DMS79 (cell line): ENCODE measurements around the gene WDR43.
A peak's percentile ranks its signal among the peaks of the same experiment; 100 is the strongest.
"Not testable (repeated sequence)": the region's sequence is repeated elsewhere in the genome, so short reads cannot be mapped to it uniquely, and the experiment has no call there.

Experiments used
- DNase-seq: peaks from one replicate; lab custom pipeline; 2025; lab: John Stamatoyannopoulos, UW

The WDR43 gene

GRCh38 chr2:28970464-28971160 is 76.1 kb downstream of the WDR43 start:
- no peak for DNase-seq

DNA sequence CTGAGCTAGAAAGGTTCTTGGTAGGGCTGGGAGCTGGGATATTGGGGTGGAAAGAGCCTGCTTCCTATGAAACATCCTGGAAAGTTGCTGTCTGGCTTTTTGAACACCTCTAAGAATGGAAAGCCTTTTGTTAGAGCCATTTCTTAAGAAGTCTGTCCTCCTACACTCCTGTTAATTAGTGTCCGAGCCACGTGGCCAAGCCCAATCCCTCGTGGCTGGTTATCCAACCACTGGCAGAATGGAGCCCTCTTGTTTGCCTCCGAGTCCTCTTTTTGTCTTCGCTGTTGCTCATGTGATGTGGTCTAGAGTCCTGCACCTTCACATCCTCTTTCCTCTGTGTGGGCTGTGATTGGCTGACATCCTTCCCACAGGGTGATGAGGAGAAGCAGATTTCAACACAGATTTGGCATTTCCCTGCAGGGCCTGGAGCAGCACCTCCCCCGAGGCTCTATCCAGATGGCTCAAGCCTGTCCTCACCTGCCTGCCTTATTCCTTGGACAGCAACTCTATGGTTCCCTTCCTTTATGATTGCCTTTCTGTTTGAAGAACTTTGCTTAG is 78.4 kb downstream of the WDR43 start:
- no peak for DNase-seq

DNA sequence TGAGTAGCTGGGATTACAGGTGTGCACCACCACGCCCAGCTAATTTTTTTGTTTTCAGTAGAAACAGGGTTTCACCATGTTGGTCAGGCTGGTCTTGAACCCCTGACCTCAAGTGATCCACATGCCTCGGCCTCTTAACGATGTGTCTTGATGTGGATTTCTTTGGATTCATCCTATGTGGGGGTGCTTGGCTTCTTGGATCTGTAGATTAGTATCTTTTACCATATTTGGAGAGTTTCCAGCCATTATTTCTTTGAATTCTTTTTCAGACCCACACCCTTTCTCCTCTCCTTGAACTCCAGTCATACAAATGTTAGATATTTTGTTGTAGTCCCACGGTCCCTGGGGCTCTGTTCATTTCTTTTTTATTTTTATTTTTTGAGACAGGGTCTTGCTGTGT is 79.8 kb downstream of the WDR43 start:
- DNase-seq, result no peak

DNA sequence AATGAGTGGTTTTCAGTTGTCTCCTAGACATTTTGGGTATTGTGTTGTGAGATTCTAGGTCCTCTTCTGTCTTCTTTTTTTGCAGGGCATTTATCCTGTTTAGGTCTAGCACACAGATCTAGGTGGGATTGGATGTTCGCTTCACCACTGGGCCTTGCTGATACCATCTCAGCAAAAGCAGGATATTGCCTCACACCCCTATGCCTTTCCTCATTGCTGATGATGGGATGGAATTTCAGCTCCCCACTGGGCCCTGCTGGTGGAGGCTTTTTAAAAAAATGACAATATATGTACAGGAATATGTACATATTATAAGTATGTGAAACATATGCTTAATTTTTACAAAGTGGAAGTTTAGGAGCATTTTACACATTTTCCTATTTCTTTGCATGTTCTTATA is 81.2 kb downstream of the WDR43 start:
- DNase-seq, result no peak

DNA sequence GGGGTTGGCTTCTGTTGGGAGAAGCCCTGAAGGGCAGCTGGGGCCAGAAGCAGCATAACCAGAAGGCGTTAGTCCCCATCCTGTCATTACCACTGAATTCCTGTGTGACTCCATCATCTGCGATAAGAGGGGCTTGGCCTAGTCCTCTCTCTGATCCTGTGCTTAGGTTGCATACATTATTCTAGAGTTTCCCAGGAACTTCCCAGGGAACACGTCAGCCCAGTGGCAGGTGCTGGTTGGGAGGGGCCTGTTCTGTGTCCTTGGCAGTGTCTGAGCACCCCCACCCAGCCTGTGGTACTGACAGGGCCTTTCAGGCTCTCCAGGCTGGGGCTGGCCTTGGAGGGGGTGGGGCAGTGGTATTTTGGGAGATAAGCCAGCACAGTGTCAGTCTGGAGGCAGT is 82.1 kb downstream of the WDR43 start:
- no peak for DNase-seq

GRCh38 chr2:28977176-28977875 is 82.9 kb downstream of the WDR43 start:
- DNase-seq, result no peak

GRCh38 chr2:28978001-28978400 is 83.5 kb downstream of the WDR43 start:
- not testable (repeated sequence) for DNase-seq

- no peak for DNase-seq
These were observed 84.1 kb downstream of the WDR43 start for GRCh38 chr2:28978606-28979005.

DNA sequence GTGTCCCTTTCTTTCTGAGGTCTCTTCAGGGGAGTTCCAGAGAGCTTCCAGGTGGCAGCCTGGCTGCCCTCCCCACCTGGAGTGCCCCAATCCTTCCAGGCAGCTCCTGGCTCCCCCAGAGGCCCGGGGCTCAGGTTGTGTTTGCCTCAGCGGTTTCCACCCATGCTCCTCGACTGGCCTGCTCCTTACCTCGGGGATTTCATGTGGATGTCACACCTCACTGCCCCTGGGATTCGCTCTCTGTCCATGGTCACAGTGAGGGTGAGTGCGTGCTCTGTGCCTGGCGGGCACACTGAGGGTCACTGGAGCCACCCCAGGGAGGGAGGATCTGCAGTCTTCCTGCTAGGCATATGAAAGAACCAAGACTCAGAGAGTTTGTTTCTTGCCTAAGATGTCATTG is 84.6 kb downstream of the WDR43 start:
- no peak for DNase-seq

DNA sequence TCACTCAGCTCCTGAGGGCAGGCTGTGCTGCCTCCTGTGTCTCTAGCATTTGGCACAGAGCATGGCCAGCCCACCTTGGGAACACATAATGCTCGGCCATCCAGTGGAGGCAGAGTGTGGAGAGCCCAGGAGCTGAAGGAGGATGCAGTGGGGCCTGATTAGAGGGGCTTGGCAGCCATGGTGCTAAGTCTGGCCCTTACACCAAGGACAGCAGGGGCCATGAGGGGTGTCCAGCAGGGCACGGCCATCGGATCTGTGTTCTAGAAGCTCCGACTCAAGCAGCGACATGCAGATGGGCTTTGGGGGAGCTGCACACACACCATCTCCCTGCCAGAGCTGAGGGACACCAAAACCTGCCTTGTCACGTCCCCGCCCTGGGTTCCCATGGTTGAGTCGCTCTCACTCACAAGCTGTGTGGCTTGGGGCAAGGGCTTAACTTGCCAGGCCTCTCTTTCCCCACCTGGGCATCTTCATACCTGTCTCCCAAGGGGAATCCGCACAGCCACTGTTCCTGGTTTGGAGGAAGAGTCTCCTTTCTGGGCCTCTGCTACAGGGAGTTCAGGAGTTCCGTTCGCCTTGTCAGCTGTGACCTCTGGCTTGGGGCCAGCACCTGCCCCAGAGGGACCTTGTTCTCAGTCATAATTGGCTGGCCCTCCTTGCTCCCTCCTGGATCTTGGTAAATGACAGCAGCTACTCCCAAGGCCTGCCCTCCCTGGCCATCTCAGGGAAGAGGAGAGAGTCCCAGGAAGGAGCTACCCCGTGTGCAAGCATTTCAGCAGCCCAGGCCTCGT is 85.3 kb downstream of the WDR43 start:
- peak; percentile 25 for DNase-seq

DNA sequence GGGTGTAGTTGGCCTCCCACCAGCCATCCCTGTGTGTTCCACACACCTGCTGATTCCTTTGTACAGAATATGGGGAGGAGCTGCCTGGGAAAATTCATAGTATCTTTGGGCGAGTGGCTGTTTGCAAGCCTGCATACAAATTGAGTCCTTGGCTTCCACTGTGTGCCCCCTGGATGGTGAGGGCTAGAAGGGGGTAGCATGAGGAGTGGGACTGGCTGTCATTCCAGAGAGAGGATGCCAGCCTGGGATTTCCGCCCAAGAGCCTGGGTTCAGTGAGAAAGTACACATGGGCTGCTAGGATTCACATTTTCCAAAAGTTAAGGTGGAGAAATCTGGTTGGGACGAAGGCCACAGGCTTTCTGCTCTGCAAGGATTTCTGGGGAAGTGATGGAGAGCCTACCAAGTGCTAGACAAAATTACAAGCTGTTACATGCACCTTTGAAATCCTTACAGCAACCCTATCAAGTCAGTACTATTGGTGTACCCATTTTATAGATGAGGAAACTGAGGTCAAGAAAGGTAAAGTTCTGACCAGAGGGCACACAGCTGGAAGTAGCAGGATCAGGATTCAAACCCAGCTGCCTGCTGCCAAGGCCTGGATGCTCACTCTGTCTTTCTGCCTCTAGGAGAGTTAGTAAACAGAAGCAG is 86.0 kb downstream of the WDR43 start:
- DNase-seq, result no peak

- peak; percentile 27 for DNase-seq
These were observed 86.6 kb downstream of the WDR43 start, which contains the start of gene TOGARAM2 for GRCh38 chr2:28981016-28981441. TSS of gene TOGARAM2 (plus strand) at chr2:28981298. CDS start at chr2:28994835, 13,537 bp downstream.

DNA sequence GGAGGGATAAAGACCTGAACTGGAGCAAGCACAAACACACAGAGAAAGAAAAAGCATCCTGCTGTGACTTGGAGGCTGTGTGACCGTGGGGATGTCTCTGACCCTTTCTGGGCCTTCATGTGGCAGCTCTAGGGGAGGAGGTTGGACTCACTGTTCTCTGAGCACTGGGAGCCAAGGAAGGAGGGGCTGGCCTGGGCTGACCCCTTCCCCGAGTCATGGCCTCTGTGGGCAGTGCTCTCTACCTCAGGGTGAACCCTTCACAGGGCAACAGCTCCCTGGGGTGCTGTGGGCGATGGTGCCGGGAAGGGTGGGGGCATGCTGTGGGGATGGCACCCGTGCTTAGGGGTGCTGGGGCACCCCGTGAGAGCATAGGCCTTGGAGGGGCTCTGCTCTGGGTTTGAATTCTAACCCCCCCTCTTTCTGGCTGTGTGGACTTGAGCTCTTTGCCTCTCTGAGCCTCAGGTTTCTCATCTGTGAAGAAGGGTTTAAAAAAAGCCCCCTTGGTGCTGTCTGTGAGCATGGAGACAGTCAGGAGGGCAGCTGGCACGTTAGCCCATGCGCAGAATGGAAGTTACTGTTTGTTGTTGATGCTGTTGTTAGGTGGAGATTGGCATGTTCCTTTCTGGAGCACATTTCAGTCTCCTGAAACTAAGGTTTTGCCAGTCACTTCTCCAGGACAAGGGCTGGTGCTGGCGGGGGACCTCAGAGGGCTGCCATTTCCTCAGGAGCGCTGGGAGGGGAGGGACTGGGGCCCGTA is 87.3 kb downstream of the WDR43 start:
- no peak for DNase-seq

DNA sequence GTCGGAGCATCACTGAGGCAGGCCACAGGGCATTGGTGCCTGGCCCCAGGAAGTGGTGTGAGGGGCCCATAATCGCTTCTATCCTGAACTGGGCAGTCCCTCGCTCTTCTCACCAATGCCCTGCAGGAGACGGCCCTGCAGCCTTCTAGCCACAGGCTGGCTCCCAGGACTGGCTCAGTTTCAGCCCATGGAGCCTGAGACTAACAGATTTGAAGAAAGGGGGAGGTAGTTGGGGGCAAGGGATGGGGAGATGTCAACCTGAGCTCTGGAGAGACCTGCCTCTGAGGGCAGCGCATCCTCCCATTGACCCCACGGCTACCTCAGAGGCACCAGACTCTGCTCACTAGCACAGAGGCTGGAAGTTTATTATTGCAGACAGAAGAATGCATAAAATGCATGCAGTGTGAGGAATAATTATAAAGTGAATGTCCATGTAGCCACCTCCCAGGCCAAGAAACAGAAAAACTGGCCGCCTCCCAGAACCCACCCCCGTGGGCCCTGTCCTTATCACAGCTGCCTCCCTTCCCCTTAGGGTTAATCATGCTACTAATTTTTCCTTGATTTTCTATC is 88.0 kb downstream of the WDR43 start:
- DNase-seq, result no peak

DNA sequence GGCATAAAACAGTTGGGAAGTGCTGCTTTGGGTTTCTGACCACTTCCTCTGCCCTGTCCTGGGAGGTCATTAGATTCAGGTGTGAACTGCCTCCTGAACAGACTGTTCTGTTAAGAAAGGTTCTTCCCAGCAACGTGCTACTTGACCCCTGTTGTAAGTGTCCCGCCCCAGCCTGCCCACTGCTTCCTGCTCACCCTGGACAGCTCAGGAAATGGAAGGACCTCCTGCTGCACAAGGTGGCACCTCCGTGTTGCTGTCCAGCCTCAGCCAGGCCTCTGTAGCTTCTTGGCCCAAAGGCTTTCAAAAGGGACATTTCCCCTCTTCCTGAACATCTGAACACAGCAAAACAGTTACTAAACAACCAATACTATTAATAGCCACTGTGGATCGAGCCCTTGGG is 92.0 kb downstream of the WDR43 start:
- no peak for DNase-seq

DNA sequence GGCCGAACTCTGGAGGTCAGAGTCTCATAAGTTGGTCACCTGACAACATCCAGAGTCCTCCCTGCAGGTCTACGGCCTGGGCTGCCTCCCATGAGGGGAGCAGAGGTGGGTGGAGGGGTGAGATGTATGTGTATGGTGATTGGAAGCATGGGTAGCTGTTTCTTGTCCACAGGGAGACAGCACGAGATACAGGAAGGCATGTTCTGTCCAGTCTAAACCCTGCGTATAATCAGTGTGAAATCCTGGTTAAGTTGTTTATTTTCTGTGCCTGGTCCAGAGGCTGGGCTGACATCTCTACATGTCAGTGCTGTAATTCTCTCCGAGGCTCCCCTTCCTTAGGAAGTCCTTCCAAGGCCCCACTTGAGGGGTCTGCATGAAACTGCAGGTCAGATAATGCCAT is 95.5 kb downstream of the WDR43 start:
- no peak for DNase-seq

DNA sequence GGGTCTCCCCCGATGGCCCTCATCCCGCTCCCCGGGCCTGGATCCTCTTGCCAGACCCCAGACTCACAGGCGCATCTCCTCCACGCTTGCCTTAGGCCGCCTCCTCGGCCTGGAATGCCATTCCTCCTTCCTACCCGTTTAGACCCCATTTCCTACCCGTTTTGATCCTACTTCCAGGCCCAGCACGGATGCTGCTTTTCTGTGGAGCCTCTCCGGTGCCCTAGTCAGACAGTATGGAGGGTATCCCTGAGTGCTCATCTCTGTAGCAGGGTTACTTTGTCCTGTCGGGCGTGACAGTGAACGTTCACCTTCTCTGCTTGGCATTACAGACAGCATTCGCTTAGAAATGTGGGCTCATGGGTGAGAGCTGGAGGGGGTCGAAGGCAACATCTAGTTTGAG is 96.0 kb downstream of the WDR43 start:
- DNase-seq, result no peak

- no peak for DNase-seq
These were observed 96.6 kb downstream of the WDR43 start for GRCh38 chr2:28991021-28991420.

DNA sequence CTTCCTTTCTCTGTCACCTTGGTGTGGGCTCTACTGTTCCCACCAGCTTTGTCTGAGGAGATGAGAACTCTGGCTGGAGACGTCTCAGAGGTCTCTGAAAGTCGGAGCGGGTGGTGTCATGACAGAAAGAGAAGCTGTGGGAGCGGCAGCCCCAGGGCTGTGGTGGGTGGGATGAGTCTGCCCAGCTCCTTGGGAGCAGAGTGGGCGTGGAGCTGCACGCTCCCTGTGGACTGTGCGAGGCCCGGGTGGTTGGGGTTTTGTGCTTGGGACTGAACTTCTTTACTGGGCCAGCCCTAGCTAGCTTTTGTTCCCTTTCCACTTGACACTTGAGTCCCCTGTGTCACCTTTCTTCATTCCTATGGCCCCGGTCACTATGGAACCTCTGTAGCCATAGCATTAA is 97.0 kb downstream of the WDR43 start:
- DNase-seq, result no peak

- DNase-seq, result no peak
These were observed 98.9 kb downstream of the WDR43 start for GRCh38 chr2:28993206-28993960.
